Natural killer cell (primary cell): ENCODE results near the gene AIF1L. TPM values are rescaled to one million over a fixed set of nuclear protein-coding genes. Genes with fewer than 3 reads are reported as not detected.

Experiments used
- ATAC-seq, 3 donors: fragments of 150-1000 bp in 2 of 3; fragments of 200-7000 bp in 1 of 3; cut with Tn5 transposase; 1 replicate in 1 of 3; 2 replicates in 2 of 3; pipeline ENCODE4 v1.10.0; 2021; ENCODE audit warnings: mild to moderate bottlenecking in 2 of 3, moderate library complexity in 2 of 3
- DNase-seq, 2 donors: peaks; one replicate each; pipeline versions ENCODE4 v3.0.0 to v3.0.0-alpha.2; 2013 to 2021; ENCODE audit warnings: mixed read lengths in 1 of 2
- H3K27ac ChIP-seq: one replicate; pipeline ENCODE4 v1.5.1; 2013; ENCODE audit warnings: mild to moderate bottlenecking, low read length
- H3K27me3 ChIP-seq: one replicate; pipeline ENCODE4 v1.6.1; 2013; ENCODE audit warnings: low read length; ENCODE audit not compliant: control insufficient read depth, insufficient read depth
- H3K36me3 ChIP-seq: one replicate; pipeline ENCODE4 v1.6.1; 2013; ENCODE audit warnings: low read length; ENCODE audit not compliant: control insufficient read depth, insufficient read depth
- H3K4me1 ChIP-seq: one replicate; pipeline ENCODE4 v1.6.1; 2013; ENCODE audit warnings: low read length; ENCODE audit not compliant: control insufficient read depth, insufficient read depth
- H3K4me3 ChIP-seq: one replicate; pipeline ENCODE4 v1.5.1; 2013; ENCODE audit warnings: low read length
- H3K9me3 ChIP-seq: one replicate; pipeline ENCODE4 v1.6.1; 2013; ENCODE audit warnings: low read length; ENCODE audit not compliant: control insufficient read depth, insufficient read depth
- H3K27ac Mint-ChIP-seq, 2 donors: one replicate each; pipeline ENCODE4 v1.8.0; 2022; ENCODE audit warnings: mild to moderate bottlenecking in 2 of 2, mixed read lengths in 2 of 2, moderate library complexity in 1 of 2
- H3K27me3 Mint-ChIP-seq, 2 donors: one replicate each; pipeline ENCODE4 v1.8.0; 2022; ENCODE audit warnings: low read depth in 2 of 2, mixed read lengths in 2 of 2
- H3K36me3 Mint-ChIP-seq: one replicate; pipeline ENCODE4 v1.8.0; 2022; ENCODE audit warnings: mixed read lengths
- H3K4me1 Mint-ChIP-seq, 2 donors: one replicate each; pipeline ENCODE4 v1.8.0; 2022; ENCODE audit warnings: mixed read lengths in 2 of 2
- H3K4me3 Mint-ChIP-seq: one replicate; pipeline ENCODE4 v1.8.0; 2022; ENCODE audit warnings: mild to moderate bottlenecking, moderate library complexity, mixed read lengths
- H3K9me3 Mint-ChIP-seq, 2 donors: one replicate each; pipeline ENCODE4 v1.8.0; 2022; ENCODE audit warnings: mixed read lengths in 2 of 2
- CTCF ChIP-seq: fragments of 200-600 bp; IDR thresholded peaks from one replicate; pipeline ENCODE4 v1.8.0; 2022; ENCODE audit warnings: antibody characterized with exemption
- WGBS: methylation state at CpG from one replicate; pipeline ENCODE4 v1.1.7; 2013; ENCODE audit warnings: missing lambda C conversion rate; ENCODE audit not compliant: insufficient coverage; 5-methylcytosine and 5-hydroxymethylcytosine counted together
- intact Hi-C: fragments of 100-400 bp; cut with micrococcal nuclease; formaldehyde crosslinking; loops from one replicate; pipeline ENCODE4 v1.14.2; 2022
- total RNA-seq, 4 donors: library from RNA; stranded (reverse); fragments of 120-200 nt in 1 of 4; gene quantifications; one replicate each; pipeline versions ENCODE4 v1.2.3 to v1.2.4, GENCODE V29; 2013 to 2022

Gene AIF1L
- total RNA-seq, 3 donors from 2014 or later (not counting 1 experiment from before 2014, with no cell fraction given): not detected

GRCh38 chr9:131084661-131085369 lies 11.5 kb upstream of the AIF1L start:
- Mint-ChIP-seq H3K4me1 (no peaks in the 10 kb centered on the region), H3K9me3 (no peaks in the 10 kb centered on the region), H3K36me3 (no peaks in the 10 kb centered on the region), H3K27ac (no peak overlapping the region), H3K4me3 (no peak overlapping the region), H3K27me3 (peaks cover 3 to 6% of the 10 kb centered on the region in 2 donors)
- TF ChIP-seq CTCF: no peak
- Histone ChIP-seq H3K36me3 (no peaks in the 10 kb centered on the region), H3K9me3 (no peaks in the 10 kb centered on the region), H3K27ac (no peak overlapping the region), H3K27me3 (no peaks in the 10 kb centered on the region), H3K4me3 (no peak overlapping the region), H3K4me1 (no peaks in the 10 kb centered on the region)
- intact Hi-C loops: no loop called here
- ATAC-seq (no peak), DNase-seq (no peak)
- 73% methylated on average over 8 of the region's 8 CpGs for WGBS

GRCh38 chr9:131085370-131086122 lies 10.8 kb upstream of the AIF1L start:
- Mint-ChIP-seq H3K9me3 (no peaks in the 10 kb centered on the region), H3K4me1 (no peaks in the 10 kb centered on the region), H3K27me3 (peaks cover 3 to 6% of the 10 kb centered on the region in 2 donors), H3K36me3 (no peaks in the 10 kb centered on the region), H3K27ac (no peak overlapping the region), H3K4me3 (no peak overlapping the region)
- Histone ChIP-seq H3K4me3 (no peak overlapping the region), H3K9me3 (no peaks in the 10 kb centered on the region), H3K27me3 (no peaks in the 10 kb centered on the region), H3K36me3 (no peaks in the 10 kb centered on the region), H3K4me1 (no peaks in the 10 kb centered on the region), H3K27ac (no peak overlapping the region)
- intact Hi-C loops: no loop called here
- TF ChIP-seq CTCF: no peak
- ATAC-seq: no peak
- 90% methylated on average over 23 of the region's 23 CpGs for whole genome bisulfite sequencing
- DNase-seq: no peak

GRCh38 chr9:131087354-131087893 lies 8.9 kb upstream of the AIF1L start:
- H3K4me1 ChIP-seq: no peaks in the 10 kb centered on the region
- no peak overlapping the region for H3K27ac ChIP-seq
- ATAC-seq: no peak
- intact Hi-C loops: no loop called here
- Mint-ChIP-seq H3K4me1 (no peaks in the 10 kb centered on the region), H3K9me3 (no peaks in the 10 kb centered on the region), H3K4me3 (no peak overlapping the region), H3K27me3 (peaks cover 3 to 6% of the 10 kb centered on the region in 2 donors), H3K27ac (no peak overlapping the region), H3K36me3 (no peaks in the 10 kb centered on the region)
- no peaks in the 10 kb centered on the region for H3K36me3 ChIP-seq
- H3K27me3 ChIP-seq: no peaks in the 10 kb centered on the region
- WGBS: 93% methylated on average over 19 of the region's 19 CpGs
- H3K4me3 ChIP-seq: no peak overlapping the region
- H3K9me3 ChIP-seq: no peaks in the 10 kb centered on the region
- DNase-seq: no peak
- TF ChIP-seq CTCF: no peak
